HG03342 (cell line): ENCODE measurements around the gene COL17A1.

Source experiments
- ATAC-seq: cut with Tn5 transposase; IDR thresholded peaks from one replicate; pipeline ENCODE4 v1.9.1; 2021; ENCODE audit warnings: mild to moderate bottlenecking, moderate library complexity; ENCODE audit not compliant: unreplicated experiment

Gene COL17A1

DNA sequence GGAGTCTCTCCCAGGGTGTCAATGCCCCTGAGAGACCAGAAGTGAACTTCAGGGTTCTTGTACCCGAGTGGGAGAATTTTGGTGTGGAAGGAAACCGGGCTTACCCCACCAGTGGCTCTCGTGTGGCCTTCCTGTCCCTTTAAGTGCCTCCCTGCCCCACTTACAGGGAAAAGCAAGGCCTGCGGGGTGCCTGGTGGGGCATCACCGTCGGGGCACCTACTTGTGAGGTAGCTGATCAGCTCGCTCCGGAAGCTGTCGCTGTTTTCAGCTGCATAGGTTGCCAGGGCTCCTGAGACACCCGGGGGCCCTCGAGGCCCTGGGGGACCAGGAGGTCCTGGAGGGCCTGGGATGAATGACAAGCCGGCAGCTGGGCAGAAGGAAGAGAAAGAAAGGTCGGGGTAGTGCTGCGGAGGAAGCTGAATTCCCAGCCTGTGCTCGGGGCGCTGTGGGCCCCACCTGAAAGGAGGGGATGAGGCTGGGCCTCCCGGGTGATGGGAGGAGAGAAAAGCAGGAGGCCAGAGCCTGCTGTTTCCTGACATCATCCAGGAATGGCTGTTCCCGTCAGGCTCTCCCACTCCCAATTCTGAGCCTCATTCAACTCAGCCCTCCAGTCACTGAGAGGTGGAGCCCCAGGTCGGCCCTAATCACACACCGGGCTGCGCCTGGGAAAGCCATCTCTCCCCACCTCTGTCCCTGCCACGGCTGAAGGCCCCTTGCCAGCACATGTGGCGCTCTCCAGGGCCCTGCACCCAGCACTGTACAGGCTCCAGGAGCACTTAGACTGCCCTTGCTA is 51.1 kb downstream of the COL17A1 start:
- ATAC-seq = no peak

DNA sequence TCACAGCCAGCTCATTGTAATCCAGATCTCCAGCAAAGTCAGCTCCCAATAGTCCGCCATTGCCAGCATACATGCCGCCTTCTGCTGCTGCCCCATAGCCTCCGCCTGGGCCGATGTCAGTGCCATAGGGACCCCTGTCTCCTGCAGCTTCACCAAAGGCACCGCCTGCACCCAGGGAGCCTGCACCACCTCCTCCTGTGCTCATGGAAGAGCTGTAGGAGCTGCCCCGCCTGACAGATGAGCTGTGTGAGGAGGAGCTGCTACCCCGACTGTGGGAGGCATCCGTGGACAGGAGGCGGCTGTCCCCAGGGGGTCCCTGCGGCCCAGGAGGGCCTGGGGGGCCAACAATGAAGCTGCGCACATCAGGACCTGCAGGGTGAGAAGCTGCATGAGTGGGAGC is 51.7 kb downstream of the COL17A1 start:
- no peak for ATAC-seq

DNA sequence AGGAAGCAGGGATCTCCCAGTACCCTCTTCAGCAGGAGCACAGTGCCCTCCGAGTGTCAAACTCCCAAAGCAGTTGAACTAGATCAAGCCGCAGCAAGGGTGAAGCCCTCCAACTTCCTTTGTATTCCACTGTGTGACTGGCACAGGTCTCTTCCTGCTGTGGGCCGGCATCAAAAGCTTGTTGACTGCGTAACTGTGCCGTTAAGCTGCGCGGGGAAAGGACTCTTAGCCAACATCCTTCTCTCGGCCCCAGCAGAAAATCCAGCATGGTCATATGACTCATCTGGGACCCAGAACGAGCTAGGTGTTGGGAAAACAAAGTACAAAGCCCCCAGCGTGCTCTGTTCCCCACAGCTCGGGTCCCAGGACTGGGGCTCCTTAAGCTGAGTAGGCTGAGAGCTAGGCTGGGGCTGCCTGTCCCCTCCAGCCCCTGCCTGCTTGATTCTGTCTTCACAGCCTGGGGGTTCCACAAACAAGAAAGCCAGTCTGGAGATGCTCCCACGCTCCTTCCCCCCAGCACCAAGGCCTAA is 52.2 kb downstream of the COL17A1 start:
- no peak for ATAC-seq

DNA sequence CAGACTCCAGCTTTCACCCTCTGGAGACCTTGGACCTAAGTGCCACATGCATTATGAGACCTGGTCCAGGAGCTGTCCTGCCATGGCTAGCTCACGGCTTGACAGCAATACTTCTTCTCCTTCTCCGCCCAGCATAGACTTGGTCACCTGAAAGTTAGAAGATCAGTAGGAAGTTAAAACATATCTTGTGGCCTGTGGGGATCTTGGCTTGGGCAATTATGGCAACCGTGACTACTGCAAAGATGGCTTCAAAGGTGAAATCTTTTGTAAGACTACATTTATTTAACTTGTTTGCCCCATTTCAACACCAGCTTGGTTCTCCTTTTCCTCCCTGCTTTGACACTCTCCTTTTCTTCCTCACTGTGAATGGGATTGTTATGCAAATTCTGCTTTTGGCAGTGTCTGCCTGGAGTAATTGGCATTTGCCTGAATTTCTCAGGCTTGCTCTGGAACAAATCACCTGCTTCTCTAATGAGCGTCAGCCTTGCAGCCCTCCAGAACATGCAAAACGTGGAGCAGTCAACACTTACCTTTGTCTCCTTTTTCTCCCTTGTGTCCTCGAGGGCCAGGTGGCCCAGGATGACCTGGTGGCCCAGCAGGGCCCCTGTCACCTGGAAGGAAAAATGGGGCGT is 53.4 kb downstream of the COL17A1 start:
- ATAC-seq = no peak

DNA sequence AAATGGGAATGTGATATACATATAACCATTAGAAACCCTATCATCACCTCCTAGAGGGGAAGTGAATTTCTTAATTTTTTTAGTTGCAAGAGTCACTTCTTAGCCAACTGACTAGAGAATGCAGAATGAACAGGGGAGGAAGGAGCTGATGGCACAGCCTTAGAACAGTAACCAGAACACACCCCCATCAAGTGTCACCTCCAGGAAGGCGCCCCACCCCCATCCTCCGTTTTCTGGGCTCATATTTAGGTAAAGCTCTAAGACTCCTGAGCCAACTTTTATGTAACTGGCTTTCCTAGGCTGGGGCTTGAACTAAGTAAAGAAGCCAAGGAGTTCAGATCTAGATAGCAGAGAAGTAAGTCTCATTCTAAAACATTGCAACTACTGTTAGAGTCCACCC is 54.0 kb downstream of the COL17A1 start:
- ATAC-seq = no peak

DNA sequence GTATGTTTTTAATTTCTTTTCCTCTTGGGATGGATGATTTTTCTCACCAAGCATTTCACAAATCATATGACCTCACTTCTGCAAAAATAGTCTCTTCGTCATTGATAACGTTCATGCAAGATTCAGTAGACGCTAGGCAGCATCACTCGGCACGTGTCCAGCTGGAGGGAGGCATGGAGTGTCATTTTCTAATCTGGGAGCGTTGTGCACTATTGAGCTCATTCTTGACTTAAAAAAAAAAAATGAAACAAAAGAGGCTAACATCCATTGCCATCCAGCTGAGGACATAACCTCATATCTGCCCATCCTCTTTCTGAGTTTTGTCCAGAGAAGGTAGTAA is 56.2 kb downstream of the COL17A1 start:
- no peak for ATAC-seq

DNA sequence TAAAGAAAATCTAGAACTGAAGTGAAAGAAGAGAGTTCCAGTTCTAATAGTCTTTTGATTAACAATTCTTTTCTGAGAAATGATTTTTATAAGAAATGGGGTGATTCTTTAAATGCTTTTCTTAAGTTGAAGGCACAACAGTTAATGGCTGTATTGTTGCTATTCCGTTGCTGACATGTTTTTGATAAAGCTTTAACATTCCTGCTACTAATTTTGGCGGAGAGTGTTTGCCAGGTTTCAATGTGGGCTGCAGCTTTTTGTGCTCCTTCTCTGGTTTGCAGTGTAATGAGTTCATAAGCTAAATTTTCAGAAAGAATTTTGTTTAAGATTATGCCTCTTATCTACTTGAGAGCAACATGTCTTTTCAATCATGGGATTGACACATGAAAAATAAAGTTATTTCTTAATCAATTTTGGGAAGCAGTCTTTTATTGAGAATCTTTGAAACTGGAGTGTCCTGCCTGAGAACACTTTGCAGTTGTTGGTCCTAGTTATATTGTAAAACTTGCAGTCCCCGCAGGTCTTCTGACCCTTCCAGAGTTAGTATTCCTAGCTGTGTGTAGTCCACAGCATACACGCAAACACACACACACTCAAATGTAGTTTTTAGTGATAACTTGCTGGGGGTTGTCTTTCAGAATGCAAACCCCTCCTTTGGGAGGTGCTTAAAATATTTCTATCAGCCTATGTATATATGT is 56.7 kb downstream of the COL17A1 start:
- no peak for ATAC-seq

DNA sequence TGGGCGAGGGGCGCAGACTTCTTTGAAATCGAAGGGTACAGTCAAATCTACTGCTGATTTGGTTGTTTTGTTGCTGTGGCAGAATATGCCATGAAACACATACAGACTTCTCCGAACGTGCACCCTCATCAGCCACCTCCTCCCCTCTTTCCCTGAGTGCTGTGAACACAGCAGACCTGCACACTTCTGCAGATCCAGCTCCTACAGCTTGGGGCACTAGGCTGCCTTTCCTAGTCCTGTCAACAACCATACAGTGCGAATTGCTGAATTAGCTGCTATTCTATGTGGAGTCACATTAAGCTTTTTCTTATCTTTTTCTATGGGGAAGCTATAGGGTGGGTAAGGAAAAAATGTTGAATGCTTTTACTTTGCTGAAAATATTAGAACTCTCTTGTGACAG is 57.5 kb downstream of the COL17A1 start:
- ATAC-seq = no peak

DNA sequence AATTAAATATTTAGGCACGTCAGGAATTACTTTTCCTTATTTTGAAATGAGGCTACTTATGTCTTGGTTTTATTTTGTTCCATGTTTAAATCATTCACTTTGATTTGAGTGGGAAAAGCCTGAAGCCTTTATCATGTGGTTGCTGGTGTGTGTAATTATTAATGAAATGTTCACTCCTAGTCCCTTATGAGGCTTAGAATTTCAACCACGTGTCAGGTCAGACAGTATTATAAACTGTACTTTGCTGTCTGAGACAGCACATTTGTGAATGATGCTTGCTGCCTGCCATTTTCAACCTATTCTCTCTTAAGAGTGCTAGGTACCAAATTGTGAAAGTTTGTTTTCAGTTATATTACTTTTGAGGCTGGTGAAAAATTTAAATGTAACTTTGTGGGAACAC is 58.9 kb downstream of the COL17A1 start:
- ATAC-seq = no peak

DNA sequence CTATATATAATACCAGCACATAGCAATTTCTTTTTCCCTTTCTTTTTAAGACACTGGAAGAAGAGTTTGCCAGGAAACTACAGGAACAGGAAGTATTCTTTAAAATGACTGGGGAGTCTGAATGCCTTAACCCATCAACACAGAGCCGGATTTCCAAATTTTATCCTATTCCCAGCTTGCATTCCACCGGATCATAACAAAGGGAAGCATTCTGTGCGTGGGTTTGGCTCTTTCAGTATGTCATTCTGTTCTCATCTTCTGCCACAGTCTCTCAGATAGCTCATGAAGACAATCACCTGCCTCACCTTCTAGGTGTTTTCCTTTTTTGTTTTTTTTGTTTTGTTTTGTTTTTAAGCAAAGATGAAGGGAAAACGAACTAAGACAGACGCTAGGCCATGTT is 60.2 kb downstream of the COL17A1 start:
- ATAC-seq = no peak

DNA sequence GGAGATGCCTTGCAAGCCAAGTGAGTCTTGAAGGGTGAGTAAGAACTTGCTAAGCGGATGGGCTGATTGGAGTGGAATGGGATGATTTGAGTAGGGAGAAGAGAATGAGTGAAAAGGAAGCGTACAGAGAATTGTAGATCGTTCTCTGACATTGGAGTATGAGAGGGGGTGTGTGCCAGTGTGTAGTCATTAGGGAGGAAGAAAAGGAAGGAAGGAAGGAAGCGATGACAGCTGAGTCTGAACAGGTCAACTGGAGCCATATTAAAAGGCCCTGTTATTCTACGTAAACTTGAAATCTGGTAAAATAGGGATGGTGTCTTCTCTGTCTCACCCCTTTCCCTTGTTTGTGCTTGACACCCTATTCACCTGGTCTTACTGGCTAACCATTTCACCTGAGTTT is 63.7 kb downstream of the COL17A1 start:
- ATAC-seq = no peak

DNA sequence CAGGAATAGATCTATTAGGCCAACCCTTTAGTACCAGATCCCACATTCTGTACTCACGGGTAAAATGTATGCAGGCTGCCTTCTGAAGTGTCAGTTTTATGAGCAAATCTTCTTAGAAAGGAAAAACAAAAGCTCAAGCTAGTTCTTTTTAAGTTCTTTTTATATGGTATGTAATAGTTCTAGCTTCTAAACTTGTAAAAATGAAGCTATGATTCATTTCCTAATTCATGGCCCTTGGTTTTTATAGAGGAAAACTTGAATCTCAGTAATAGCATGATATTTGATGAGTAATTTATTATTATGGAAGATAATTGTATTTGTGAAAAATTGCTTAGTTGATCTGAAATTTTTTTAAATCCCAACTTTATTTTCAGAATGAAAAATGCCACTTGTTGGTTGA is 64.4 kb downstream of the COL17A1 start:
- no peak for ATAC-seq

DNA sequence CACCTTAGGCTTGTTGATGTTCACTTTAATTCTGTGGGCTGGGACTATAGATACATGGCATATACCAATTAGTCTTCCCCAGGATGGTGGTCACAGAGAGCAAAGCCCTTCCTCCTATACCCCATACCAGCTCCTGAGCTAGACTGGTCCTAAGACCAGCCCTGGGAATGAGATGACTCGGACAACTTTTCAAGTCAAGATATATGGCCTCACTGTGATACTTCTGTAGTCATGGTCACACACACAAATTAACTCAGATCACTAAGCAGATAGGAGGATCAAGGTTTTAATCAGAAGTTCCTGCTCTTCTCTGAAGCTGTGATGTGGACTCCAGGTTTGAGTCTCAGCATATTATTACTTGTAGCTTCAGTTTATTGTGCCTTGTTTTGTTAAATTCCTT is 65.7 kb downstream of the COL17A1 start:
- no peak for ATAC-seq

DNA sequence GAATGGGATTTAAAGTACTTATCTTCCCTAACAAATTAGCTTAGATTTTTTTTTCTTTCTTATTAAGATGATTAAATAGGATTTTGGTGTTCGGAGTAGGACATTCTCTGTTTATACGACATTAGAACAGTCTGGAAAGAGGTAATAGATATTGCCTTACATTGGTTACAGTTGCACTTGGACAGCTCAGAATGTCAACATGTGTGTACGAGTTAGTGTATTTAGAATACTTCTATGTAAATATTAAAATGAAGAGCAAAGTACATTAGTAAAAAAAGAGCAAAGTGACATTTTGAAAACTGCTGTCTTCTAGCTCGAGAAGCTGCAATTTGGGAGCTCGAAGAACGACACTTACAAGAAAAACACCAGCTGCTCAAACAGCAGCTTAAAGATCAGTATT is 67.2 kb downstream of the COL17A1 start:
- ATAC-seq = no peak

DNA sequence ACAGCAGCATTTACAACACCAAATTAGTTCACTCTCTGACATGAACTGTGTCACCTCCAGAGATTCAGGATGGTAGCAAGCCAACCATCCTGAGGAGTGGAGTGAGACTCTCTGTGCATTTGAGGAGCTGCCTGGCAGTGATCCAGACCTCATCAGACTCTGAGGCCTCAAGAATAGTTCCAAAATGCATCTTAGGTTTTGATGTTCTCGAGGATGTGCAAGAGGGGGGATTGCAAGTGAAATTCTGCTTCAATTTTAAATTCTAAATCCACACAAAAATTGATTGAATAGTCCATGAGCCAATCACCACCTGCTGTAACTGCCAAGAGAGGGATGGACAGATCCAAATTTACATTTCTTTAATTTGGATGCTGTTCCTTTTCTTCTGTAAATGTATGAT is 69.0 kb downstream of the COL17A1 start:
- ATAC-seq = no peak

DNA sequence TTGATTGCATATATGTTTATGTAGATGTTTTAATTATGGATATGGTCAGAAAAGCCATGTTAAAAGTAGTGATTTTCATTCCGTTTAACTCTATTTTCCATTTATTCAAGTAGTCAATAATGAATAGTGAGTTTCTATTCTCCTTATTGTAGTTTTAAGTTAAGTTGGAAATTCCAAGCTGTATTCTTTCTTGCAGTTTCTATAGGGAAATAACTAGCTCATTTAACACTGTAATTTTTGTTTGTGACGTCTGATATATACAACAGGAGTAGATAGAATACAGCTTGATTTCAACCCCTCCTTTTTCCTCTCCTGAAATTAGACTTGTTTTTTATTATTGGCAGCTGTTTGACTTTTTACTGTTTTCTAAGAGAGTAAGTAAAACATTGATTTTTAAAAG is 71.5 kb downstream of the COL17A1 start:
- ATAC-seq = no peak

DNA sequence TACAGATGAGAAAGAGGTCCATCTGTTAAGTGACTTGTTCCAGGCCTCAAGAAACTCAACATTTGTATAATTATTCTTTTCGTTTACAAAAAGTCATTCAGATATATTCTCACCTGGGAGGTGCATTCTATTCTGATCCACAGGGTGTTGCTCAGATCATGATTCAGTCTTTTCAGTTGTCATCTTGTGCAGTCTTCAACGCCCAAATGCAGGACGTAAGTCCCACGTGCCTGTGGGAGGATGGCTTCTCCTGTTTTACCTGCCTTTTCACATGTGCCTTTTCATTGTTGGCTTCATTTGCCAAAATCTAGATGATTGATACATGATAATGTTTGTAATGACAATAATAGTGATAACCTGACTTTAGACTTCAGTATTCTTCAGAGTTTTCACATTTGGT is 72.2 kb downstream of the COL17A1 start:
- ATAC-seq = no peak

DNA sequence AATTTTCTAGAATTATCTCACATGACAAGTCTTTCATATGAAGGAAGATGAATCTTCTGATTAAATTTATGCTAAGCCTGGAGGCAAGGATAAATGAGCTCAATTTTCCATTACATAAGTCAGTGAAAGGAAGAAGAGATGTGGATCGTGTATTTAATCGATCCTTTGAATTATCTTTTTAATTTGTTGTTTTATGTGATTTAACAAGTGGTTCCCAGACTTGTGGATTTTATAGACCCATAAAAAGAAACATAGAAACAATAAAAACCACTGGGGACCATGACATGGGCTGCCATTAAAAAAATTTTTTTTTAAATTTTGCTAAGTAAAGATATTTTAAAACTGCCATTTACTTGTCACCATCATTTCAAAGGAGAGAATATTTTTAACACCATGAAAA is 73.8 kb downstream of the COL17A1 start:
- no peak for ATAC-seq

DNA sequence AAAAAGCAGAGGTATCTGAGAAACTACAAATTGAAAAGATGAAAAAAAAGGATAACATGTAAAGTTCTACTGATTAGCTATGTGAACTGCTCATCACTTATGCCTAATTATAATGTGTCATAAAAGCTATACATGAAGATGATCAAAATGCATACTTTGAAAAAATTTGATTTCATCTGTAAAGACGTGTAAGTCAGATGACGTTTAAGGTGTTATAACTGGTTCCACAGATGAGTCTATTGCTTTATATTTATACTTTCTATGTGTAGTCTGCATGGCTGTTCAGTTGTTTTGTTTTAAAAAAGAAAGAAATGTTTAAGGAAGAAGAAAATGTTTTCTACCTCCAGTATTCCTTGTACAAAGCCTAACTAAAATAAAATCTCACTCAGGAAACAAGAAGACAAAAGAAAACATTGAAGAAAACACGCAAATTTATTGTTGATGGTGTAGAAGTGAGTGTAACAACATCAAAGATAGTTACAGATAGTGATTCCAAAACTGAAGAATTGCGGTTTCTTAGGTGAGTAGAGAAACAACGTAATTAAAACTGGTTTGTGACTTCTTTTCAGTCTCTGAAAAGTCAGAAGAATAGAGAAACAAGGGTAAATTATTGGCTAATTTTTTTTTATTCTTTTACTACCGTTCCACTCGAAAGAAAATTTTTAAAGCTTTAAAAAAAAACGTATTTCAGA is 80.4 kb downstream of the COL17A1 start:
- no peak for ATAC-seq

DNA sequence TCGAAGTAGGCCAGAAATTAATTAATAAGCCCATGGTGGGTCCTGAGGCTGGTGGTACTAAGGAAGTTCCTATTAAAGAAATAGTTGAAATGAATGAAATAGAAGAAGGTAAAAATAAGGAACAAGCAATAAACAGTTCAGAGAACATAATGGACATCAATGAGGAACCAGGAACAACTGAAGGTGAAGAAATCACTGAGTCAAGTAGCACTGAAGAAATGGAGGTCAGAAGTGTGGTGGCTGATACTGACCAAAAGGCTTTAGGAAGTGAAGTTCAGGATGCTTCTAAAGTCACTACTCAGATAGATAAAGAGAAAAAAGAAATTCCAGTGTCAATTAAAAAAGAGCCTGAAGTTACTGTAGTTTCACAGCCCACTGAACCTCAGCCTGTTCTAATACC is 82.8 kb downstream of the COL17A1 start:
- no peak for ATAC-seq

DNA sequence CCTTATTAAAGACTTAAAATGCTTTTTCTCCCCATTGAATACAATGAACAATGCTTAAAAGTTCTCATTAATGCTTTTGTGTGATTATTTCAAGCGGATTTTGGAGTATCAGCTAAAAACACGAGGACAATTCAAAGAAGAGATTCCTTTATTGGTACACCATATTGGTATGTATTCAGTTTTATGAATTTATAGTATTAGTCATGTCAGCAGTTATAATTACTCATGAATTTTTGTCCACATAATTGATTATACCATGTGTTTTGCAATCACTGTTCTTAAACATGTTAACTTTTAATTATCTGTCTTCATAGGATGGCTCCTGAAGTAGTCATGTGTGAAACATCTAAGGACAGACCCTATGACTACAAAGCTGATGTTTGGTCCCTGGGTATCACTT is 86.9 kb downstream of the COL17A1 start:
- ATAC-seq = no peak

DNA sequence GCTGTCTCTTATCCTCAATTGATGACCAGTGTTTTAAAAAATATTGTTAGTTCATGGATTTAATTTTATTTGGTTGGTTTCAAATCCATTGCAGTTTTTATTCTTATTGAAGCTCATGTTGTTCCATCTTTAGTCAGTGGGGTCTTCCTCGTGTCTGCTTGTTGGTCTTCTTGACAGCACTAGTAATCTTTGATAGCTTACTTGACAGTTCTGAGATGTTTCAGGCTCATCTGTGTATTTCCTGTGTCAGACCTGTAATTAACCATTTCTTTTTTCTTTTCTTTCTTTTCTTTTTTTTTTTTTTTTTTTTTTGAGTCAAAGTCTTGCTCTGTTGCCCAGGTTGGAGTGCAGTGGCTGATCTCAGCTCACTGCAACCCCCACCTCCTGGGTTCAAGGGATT is 90.5 kb downstream of the COL17A1 start:
- ATAC-seq = no peak
